ENCODE data around the gene VDAC2. TPM values are rescaled to one million over a fixed set of nuclear protein-coding genes. Genes with fewer than 3 reads are reported as not detected.
A peak's percentile ranks its signal among the peaks of the same experiment; 100 is the strongest.
"Not testable (repeated sequence)": the region's sequence is repeated elsewhere in the genome, so short reads cannot be mapped to it uniquely, and the experiment has no call there.

The VDAC2 gene
- total RNA-seq, 4 donors from 2014 or later, result 113 to 144 (median 122) TPM

DNA sequence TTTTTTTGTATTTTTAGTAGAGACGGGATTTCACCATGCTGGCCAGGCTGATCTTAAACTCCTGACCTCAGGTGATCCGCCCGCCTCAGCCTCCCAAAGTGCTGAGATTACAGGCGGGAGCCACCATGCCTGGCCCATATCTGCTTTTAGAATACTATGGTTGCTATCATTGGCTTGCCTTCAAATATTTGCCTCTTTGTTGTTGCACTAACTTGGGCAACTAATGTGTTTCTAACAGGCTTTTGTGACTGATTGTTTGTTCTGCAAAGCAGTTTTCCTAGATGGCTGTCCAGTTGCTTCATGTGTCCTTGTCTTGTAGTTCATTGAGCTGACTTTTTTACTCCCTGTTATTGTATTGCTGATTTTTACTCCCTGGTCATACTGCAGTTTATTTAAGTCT, 9.7 kb downstream of the VDAC2 start:
- Histone ChIP-seq H3K9me3 (no peaks in the 10 kb centered on the region), H3K36me3 (peaks cover 42 to 77% of the 10 kb centered on the region in 2 donors), H3K27me3 (no peaks in the 10 kb centered on the region), H3K4me1 (peaks cover 24 to 45% of the 10 kb centered on the region in 2 donors), H3K4me3 (replicated peaks in 1 of 3) (no peak overlapping the region), H3K27ac (peak overlapping the region in 2 of 3 donors; percentile 64 to 82)
- DNase-seq, result no peak
- WGBS, 2 donors, result 86 to 95% methylated on average over 4 of the region's 4 CpGs
- intact Hi-C loops (cut with DNase I), result no loop called here
- TF ChIP-seq POLR2A (IDR thresholded peaks at IDR 0.05), result no peak
- TF ChIP-seq, protein P1, sequence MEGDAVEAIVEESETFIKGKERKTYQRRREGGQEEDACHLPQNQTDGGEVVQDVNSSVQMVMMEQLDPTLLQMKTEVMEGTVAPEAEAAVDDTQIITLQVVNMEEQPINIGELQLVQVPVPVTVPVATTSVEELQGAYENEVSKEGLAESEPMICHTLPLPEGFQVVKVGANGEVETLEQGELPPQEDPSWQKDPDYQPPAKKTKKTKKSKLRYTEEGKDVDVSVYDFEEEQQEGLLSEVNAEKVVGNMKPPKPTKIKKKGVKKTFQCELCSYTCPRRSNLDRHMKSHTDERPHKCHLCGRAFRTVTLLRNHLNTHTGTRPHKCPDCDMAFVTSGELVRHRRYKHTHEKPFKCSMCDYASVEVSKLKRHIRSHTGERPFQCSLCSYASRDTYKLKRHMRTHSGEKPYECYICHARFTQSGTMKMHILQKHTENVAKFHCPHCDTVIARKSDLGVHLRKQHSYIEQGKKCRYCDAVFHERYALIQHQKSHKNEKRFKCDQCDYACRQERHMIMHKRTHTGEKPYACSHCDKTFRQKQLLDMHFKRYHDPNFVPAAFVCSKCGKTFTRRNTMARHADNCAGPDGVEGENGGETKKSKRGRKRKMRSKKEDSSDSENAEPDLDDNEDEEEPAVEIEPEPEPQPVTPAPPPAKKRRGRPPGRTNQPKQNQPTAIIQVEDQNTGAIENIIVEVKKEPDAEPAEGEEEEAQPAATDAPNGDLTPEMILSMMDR (IDR thresholded peaks at IDR 0.05), result no peak

DNA sequence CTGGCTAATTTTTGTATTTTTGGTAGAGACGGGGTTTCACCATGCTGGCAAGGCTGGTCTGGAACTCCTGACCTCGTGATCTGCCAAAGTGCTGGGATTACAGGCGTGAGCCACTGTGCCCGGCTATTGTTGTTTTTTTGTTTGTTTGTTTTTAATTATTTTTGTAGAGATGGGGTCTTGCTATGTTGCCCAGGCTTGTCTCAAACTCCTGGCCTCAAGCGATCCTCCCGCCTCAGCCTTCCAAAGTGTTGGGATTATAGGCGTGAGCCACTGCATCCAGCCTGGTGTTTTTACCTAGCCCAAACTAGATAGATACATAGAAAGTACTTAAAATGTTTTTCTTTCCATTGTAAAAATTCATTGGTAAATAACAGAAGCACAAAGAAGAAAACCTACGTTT, 10.9 kb downstream of the VDAC2 start:
- H3K4me1 ChIP-seq, result peaks cover 32 to 50% of the 10 kb centered on the region in 2 donors
- intact Hi-C loops (cut with DNase I); DNase-seq; H3K4me3 ChIP-seq (replicated peaks in 1 of 3); H3K9me3 ChIP-seq; H3K27me3 ChIP-seq: not testable (repeated sequence)
- H3K36me3 ChIP-seq, result peaks cover 30 to 65% of the 10 kb centered on the region in 2 donors
- WGBS, 2 donors, result 97 to 98% methylated on average over 8 of the region's 8 CpGs
- H3K27ac ChIP-seq, result peak overlapping the region in 2 of 3 donors; percentile 64 to 82

DNA sequence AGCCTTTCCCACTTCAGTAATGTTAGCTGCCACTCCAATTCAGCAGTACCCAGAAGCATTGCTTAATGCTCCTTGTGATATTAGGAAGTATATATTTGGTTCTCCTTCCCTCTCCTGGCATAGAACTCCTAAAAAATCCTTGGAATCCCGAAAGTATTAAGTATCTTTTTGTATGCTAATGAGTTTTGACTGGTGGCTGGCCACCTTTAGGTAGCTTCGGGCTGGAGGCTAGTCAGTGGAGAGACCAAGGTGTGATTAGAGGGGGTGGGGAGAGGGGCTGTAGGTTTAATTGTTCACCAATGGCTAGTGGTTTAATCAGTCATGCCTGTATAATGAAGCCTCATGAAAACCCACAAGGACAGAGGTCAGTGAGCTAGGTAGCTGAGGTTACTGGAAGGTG, 12.9 kb downstream of the VDAC2 start:
- DNase-seq, result no peak
- 56 to 79% methylated on average over 2 of the region's 2 CpGs for WGBS, 2 donors
- intact Hi-C loops (cut with DNase I), result no loop called here
- no peak for TF ChIP-seq POLR2A (IDR thresholded peaks at IDR 0.05)
- TF ChIP-seq, protein P1 (IDR thresholded peaks at IDR 0.05), result no peak
- Histone ChIP-seq H3K4me1 (peaks cover 50 to 69% of the 10 kb centered on the region in 2 donors), H3K9me3 (no peaks in the 10 kb centered on the region), H3K27me3 (no peaks in the 10 kb centered on the region), H3K27ac (peak overlapping the region; percentile 97 to 99 (median 98)), H3K4me3 (replicated peaks in 1 of 3) (no peak overlapping the region), H3K36me3 (peaks cover 15 to 47% of the 10 kb centered on the region in 2 donors)

DNA sequence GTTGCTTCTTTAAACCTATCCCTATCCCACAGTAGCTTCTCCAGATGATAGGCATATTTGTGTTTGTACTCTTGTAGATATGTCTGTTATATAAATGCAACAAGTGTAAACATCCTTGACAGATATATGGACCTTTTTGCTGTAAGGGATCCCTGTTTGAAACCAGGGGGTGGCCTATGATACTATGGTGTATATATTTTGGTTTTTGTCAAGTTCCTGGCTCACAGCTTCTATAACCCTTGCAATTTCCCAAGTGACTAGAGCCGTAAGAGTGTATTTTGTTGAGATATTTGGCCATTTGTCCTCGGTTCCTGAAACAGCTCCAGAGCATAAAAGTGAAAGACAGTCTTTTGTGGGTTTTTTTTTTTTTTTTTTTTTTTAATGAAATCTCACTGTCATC, 15.5 kb downstream of the VDAC2 start:
- DNase-seq, result no peak
- Histone ChIP-seq H3K4me1 (peaks cover 66 to 72% of the 10 kb centered on the region in 2 donors), H3K4me3 (replicated peaks in 1 of 3) (no peak overlapping the region), H3K9me3 (no peaks in the 10 kb centered on the region), H3K27me3 (no peaks in the 10 kb centered on the region), H3K27ac (peak overlapping the region; percentile 97 to 99 (median 98)), H3K36me3 (peaks cover 0 to 35% of the 10 kb centered on the region in 2 donors)
- 25 to 31% methylated on average over 2 of the region's 2 CpGs for WGBS, 2 donors
- intact Hi-C loops (cut with DNase I), result no loop called here
- TF ChIP-seq POLR2A (IDR thresholded peaks at IDR 0.05), result no peak
- TF ChIP-seq, protein P1 (IDR thresholded peaks at IDR 0.05), result no peak

DNA sequence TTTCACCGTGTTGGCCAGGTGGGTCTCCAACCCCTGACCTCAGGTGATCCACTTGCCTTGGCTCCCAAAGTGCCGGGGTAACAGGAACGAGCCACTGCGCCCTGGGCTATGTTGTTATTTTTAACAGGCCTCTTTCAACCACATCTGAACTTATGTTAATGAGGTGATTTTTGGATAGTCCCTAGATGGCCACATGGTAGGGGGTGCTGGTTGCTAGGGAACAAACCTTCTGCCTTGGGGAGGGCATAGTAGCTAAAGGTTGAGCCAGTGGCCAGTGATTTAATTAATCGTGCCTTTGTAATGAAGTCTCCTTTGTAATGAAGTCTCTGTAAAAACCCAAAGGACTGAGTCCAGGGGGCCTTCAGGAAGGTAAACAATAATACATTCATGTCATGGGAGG, 16.1 kb downstream of the VDAC2 start:
- no peak for DNase-seq
- Histone ChIP-seq H3K9me3 (no peaks in the 10 kb centered on the region), H3K4me1 (peaks cover 66 to 72% of the 10 kb centered on the region in 2 donors), H3K36me3 (peaks cover 0 to 36% of the 10 kb centered on the region in 2 donors), H3K27me3 (no peaks in the 10 kb centered on the region), H3K4me3 (replicated peaks in 1 of 3) (no peak overlapping the region), H3K27ac (peak overlapping the region; percentile 97 to 99 (median 98))
- TF ChIP-seq, protein P1 (IDR thresholded peaks at IDR 0.05), result no peak
- no peak for TF ChIP-seq POLR2A (IDR thresholded peaks at IDR 0.05)
- whole genome bisulfite sequencing, 2 donors, result 66% methylated on average over 4 to 5 of the region's 5 CpGs
- intact Hi-C loops (cut with DNase I), result no loop called here
